GM18867 (cell line): ENCODE measurements around the gene TRPM2.

Experiments used
- ATAC-seq: cut with Tn5 transposase; IDR thresholded peaks from one replicate; pipeline ENCODE4 v1.9.1; 2021; ENCODE audit warnings: mild to moderate bottlenecking, moderate library complexity; ENCODE audit not compliant: unreplicated experiment

The TRPM2 gene

DNA sequence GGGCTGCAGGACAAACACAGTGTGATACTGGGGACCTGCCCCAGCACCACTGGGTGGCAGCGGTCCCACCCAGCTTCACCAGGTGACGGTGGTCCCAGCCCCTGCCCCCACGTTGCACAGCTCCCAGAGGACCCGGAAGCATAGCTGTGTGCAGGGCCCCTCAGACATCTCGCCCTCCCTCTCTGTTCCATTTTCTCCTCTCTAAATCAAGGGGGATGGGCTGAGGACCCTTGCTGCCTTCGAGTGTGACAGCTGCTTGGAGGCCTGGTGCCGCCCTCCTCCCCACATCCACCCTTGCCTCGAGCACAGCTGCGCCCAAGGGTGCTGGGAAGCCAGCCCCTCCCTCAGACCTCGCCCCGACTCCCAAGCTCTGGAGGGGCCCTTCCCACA lies 85.8 kb downstream of the TRPM2 start:
- no peak for ATAC-seq

DNA sequence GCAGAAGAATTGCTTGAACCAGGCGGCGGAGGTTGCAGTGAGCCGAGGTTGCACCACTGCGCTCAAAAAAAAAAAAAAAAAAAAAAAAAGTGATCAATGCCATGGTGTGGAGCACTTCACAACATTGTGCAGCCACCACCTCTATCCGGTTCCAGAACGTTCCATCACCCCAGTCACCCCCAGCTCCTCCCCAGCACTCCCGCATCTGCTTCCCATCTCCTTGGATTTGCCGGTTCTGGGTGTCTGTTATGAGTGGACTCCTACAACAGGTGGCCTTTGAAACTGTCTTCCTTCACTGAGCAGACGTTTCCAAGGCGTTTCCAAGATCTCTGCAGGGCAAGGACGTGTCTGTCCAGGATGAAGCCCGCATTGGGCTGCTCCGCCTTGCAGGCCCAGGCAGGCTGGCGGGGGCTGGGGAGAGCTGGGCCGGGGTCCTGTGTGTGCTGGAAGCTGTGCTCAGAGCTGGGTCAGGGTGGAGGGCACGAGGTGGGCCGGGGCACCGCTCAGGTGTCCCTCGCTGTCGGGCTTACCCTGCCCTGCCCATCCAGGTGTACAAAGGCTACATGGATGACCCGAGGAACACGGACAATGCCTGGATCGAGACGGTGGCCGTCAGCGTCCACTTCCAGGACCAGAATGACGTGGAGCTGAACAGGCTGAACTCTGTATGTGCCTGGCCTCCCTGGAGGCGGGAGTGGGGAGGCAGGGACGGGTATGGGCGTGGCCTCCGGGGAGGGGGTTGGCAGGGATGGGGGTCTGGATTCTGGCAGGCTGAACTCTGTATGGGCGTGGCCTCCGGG lies 87.0 kb downstream of the TRPM2 start:
- no peak for ATAC-seq

DNA sequence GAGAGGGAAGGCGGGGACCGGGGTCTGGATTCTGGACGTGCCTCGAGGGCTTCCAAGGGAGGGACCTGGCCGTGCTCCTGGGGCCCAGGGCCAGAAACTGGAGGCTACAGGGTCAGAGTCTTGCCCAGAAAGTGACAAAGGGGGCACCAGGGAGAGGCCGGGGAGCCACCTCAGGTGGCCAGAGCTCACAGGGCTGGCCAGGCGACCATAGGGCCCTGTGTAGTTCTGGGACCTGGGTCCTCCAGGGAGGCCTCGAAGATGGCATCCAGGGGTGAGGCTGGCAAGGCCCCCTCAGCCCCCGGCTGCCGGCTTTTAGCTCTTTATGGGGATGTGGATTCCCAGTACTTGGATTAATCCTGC lies 87.6 kb downstream of the TRPM2 start:
- no peak for ATAC-seq

DNA sequence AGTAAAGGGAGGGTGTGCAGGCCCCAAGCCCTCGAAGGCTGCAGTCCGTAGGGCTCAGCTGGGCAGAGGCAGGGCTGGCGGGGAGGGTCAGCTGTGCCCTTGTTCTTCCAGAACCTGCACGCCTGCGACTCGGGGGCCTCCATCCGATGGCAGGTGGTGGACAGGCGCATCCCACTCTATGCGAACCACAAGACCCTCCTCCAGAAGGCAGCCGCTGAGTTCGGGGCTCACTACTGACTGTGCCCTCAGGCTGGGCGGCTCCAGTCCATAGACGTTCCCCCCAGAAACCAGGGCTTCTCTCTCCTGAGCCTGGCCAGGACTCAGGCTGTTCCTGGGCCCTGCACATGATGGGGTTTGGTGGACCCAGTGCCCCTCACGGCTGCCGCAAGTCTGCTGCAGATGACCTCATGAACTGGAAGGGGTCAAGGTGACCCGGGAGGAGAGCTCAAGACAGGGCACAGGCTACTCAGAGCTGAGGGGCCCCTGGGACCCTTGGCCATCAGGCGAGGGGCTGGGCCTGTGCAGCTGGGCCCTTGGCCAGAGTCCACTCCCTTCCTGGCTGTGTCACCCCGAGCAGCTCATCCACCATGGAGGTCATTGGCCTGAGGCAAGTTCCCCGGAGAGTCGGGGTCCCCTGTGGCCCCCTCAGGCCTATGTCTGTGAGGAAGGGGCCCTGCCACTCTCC lies 88.3 kb downstream of the TRPM2 start:
- no peak for ATAC-seq

GRCh38 chr21:44442266-44443125 lies 89.1 kb downstream of the TRPM2 start:
- no peak for ATAC-seq

GRCh38 chr21:44443291-44443890 lies 90.0 kb downstream of the TRPM2 start:
- no peak for ATAC-seq

DNA sequence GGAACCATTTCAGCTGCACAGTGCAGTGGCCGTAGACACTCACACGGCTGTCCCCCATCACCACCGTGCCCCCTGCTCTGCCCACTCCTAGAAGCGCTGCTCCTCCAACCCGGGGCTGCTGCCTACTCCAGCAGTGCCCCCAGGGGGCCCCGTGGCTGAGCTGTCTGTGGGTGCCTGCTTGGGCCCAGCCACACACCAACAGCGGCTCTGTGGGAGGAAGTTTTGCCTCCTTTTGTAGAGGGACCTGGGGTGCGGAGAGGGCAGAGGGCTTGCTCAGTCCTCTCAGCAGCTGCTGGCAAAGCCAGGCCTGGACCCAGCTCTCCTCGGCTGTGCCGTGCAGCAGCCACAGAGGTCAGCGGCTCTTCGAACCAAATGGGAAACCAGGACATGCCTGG lies 90.5 kb downstream of the TRPM2 start:
- no peak for ATAC-seq

DNA sequence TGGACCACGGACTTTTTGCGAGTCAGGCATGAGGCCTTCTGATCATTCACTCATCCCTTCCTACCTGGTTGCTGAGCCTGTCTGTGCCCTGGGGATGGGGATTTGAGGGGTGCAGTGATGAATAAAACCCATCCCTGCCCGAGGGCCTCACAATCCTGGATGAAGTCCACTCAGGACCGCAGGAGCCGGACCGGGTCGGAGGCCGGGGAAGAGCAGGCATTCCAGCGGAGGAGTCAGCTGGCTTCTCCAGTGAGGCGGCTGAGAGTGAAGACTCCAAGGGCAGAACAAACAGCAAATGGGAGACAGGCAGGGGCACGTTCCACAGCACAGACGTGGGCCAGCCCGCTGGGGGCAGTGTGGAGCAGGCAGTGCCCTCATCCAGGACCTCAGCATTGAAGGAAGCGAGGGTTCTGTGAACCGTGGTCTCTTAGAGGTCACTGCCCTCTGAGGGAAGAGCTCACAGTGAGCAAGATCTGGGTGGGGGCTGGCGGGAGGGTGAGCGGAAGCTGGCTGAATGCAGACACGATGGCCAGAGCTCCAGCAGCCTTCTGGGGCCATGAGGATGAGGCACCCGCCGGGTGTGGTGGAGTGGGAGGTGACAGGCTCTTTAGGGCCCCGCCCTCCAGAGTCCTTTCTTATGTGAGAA lies 91.0 kb downstream of the TRPM2 start:
- ATAC-seq = no peak

GRCh38 chr21:44445145-44445812 lies 91.9 kb downstream of the TRPM2 start:
- ATAC-seq = no peak

- no peak for ATAC-seq
Measured at GRCh38 chr21:44448651-44449131, 95.3 kb downstream of the TRPM2 start.

DNA sequence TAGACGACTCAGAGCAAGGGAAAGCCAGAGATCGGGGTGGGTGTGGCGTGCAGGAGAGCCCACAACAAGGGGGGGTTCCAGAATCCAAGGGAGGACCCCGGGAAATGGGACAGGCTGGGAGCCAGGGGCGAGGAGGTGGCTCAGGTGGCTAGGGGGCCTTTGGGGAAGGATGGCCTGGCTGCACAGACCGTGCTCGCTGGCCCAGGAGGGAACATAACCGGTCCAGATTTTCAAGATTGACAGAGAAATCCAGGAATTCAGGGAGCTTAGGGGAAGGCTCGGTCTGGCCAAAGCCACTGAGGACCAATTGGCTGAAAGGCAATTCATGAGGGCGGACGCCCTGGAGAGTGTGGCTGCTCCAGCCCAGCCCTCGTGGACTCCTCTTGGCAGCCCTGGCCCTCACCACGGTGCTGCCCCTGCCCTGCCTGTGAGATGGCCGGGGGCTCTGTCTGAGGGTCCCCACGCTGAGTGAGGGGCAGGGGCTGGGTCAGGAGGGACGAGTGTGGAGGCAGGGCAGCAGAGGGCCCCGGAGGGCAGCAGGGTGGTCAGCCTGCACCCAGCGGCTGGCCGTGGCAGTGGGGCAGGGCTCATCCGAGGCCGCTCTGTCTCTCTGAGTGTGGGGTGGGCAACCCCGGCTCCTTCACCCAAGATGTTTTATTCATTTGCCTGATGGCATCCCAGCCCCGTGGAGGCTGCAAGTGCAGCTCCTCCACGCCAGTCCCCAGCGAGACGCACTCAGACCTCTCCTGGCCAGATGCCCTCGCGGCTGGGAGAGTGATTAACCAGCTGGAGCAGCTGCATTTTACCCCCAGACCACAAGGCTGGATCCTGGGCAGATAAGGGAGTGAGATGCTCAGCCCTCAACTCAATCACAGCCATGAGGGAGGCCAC lies 96.3 kb downstream of the TRPM2 start:
- no peak for ATAC-seq

- no peak for ATAC-seq
Measured at GRCh38 chr21:44450402-44450801, 97.0 kb downstream of the TRPM2 start.

DNA sequence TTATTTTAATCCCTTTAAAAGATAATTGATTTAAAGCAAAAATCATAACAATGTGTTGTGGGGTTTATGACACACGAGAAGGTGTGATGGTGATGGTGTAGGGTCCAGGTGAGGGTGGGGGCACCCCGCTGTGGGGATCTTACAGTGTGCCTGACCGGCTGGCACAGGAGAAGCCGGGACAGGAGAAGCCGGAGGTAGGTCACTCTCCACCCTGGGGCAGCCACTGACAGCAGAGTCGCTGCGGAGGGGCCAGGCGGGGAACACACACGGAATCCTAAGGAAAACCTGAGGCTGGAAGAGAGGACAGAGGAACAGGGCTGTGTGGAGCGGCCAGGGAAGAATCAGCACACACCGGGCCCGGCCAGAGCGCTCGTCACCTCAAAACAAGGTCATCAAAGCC lies 97.6 kb downstream of the TRPM2 start:
- no peak for ATAC-seq

GRCh38 chr21:44453120-44453519 lies 99.7 kb downstream of the TRPM2 start:
- ATAC-seq = no peak

GRCh38 chr21:44454058-44454457 lies 100.6 kb downstream of the TRPM2 start:
- ATAC-seq = no peak

DNA sequence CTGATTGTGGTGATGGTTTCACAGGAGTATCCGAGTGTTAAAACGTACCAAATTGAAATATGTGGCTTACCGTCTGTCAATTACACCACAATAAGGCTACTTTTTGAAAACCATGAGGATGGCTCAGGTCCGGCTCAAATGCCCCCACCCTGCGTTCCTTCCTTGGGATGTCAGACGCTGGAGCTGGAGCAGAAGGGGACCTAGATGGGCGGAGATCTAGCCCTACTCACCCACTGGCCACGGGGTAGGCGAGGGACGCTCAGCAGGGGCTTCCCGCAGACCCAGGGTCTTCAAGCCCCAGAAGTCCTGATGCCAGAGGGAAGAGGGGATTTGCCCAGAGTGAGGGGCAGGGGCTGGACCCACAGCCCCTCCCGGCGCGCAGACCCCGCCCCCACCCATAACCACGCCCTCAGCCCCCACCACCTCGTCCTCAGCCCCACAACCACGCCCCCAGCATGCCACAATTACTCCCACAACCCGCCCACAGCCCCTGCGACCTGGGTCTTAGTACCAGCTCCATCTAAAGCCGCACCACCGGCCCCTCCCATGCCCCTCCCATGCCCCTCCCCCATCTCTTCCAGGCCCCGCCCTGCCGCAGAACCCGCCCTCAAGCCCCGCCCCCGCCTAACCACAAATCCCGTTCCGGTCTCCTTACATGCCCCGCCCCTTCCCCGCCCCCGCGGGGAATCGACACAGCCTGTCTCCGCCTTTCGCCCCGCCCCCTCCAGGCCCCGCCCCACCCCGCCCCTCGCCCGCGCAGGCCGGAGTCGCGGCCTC lies 101.5 kb downstream of the TRPM2 start, which contains the start of gene LRRC3:
TSS of gene LRRC3 (plus strand) at position 764 of the 777 bp plus-strand sequence. CDS start 1,135 bp downstream, outside the sequence.
- no peak for ATAC-seq

GRCh38 chr21:44455524-44456213 lies 102.2 kb downstream of the TRPM2 start:
- no peak for ATAC-seq
